ENCODE data around the gene PLEKHG2.

- TF ChIP-seq CTCF (IDR thresholded peaks at IDR 0.05) (no peak), POLR2AphosphoS5 (IDR thresholded peaks at IDR 0.05) (no peak)
These were observed 9.6 kb downstream of the PLEKHG2 start for GRCh38 chr19:39422020-39422419.

All from esophagus muscularis mucosa (tissue), 3 donors.